NCI-H510A treated with DMSO at 0.1 percent for 48 hours (cell line): ENCODE results near the gene MACROD1.

Source experiments
- DNase-seq: peaks from one replicate; lab custom pipeline; 2025; lab: John Stamatoyannopoulos, UW

The MACROD1 gene

DNA sequence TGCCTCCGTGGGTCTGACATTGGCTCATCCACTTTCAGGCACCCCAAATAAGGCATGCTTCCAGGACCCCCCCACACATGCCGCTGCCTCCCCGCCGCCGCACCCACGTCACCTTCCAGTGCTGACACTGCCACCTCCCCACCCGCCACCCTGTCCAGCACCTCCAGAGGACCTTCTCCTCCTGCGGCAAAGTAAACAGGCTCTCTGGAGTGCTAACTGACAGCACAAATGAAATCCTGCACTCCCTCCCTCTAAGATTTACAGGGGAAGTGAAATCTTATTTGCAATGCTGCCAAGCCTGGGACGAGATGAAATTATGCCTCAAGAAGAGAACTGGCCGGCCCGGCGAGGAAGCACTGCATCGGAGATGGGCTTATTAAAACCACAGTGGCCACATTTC lies 35.3 kb downstream of the MACROD1 start:
- peak; percentile 60 for DNase-seq

DNA sequence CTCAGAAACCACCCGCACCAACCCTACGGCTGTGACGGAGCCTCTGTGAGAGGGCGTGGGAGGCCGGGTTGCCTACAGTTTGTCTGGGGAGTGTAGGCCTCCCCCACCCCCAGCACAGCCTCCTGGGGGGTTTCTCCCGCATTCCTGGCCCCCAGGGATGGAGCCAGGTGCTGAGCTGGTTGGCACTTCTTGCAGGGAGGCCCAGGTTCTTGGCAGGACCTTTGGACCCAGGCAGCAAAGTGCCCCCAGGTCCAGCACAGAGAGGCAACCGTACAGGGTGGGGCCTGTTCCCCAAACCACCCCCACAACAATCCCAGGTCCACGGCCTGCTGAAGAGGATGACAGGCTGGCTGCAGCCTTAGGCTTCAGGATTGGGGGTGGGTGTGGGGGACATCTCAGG lies 36.5 kb downstream of the MACROD1 start:
- DNase-seq = no peak

DNA sequence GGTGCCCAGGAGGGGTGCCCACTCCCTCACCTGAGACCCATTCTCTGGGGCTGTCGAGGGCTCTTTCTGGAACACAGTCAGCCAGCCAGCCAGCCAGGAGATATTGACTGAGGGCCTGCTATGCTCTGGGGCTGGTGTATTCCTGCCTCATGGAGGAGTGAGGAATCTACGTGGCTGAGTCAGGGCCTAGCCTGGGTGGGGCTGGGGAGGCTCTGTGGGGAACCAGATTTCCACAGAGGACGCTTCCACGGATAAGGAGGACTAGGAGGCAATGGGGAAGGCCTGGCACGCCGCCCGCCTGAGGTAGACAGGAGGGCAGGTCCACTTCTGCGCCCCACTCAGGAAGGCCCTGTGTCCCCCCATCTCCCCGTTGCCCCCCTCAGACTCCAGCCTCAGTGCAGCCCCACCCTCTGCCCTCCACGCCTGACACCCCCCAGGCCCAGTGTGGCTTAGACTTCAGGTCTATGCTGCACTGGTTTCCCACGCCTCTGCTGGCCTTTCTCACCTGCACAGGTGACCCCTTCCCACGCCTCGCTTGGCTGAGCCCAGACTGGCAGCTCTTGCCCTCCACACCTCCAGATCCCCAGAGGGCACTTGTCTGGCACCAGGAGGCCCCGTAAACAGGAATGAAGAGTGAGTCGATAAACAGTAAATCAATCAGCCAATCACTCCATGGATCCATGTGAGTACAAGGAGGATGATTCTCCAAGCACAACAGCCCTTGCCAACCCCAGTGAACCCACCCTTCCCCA lies 37.5 kb downstream of the MACROD1 start:
- no peak for DNase-seq

DNA sequence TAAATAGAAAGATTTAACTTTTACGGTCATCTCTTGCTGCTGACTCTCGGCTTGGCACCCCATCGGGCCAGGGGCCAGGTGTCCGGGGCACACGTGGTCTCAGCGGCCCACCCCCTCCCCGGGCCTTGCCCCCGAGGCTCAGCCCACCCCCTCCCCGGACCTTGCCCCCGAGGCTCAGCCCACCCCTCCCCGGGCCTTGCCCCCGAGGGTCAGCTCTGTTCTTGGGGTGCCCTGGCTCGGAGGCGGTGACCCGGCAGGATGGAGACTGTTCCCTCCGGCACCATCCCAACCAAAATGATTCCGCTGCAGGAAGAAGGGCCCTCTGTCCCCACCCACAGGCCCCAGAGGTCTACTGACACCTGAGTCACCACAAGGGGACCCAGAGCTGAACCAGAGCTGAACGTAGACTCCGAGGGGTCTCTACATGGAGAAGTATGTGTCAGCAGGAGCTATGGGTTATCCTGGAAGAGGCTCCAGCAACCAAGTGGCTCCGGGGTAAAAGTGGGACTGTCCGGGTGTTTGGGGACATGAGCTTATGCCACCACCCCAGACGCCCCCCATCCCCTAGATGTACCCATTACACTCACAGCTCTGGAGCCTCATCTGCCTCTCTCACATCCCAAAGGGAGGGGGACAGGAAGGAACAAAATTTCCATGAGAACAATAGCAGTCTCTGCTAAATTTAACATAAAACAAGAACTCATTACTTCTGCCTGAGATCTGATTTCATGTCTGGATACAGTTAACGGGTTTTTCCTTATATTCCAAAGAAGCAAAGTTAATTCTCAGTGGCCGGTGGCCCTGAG lies 38.4 kb downstream of the MACROD1 start:
- DNase-seq = no peak

DNA sequence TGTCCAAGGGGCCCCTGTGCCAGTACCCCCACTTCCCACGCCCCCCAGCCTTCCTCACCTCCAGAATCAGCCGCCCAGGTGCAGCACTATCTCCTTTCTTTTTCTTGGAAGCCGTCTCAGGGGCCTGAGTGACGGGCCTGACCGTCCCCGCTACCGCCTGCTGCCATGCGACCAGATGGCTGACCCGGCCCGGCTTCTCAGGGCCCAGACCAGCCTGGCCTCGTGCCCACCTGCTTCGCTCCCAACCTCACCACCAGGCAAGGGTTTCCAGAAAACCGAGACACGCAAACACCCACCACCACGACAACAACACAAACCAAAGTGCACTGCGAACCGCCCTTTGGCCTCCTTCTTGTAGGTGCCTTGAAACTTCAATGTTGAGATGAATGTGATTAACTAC lies 39.1 kb downstream of the MACROD1 start:
- DNase-seq = no peak

DNA sequence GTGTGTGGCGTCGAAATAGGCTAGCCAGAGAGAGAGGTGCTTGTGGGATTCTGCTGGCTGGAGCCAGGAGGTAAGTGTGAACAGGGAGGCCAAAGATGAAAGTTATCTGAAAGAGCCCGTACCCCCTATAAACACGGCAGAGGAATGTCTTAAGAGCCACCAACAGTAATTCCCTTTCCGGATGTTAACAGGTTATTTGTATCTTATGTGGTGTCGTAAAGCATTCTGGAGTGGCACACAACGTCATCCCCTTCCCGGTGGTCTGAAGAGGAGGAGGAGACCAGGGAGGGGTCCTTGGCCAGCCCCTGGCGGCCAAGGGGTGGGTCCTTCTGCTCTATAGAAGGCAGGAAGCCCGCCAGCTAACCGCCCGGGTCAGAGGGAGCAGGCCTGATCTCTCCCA lies 39.5 kb downstream of the MACROD1 start:
- no peak for DNase-seq

DNA sequence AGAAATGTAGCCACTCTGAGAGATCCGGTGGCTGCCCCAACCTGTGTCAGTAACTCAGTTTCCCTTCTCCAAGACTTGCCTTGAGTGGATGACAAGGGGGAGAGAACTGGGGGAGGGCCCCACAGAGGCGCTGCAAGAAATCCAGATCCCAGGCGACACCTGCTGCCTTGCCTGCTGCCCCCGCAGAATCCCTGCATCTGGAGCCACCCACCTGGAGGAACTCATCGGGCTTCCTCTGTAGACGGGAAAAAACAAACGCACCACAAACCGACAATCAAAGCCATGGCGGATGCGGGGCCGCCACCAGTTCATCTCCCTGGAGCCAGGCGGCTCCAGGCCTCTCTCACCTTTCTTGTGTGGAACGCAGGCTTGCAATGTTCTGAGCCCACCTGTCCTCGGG lies 40.2 kb downstream of the MACROD1 start:
- DNase-seq = no peak

DNA sequence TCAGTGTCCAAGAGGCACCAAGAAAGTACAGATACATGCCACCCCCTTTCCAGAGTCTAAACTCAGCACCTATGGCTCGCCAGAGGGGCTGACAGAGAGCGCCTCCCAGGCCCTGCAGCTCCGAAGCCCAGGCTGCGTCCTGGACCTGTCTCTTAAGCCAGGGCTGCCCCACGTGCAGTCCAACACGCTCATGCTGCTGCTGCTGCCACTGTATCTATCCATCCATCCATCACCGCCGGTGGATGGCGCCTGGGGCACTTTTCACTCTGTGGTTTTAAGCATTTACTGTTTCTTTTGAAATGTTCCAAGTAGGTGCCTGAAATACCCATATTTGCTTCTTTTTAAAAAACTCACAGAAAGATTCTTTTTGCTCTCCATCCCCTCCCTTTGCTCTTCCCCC lies 41.8 kb downstream of the MACROD1 start:
- no peak for DNase-seq

DNA sequence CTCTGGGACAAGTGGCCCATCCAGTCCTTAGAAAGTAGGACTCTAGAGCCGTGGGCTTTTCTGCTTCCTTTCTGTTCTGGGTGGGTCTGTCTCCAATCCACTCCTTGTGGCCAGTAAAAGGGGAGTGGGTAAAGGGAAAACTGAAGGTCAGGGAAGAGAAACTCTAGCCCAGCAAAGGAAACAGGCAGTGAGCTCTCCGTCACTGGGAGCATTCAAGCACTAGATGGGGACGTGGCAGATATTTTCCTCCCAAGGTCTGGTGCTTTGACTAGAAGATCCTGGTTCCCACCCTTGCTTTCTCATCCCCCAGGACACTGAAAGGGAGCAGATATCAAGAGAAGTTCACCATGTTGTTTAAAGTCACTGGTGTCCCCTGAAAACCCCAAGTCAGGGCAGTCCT lies 42.2 kb downstream of the MACROD1 start:
- no peak for DNase-seq

DNA sequence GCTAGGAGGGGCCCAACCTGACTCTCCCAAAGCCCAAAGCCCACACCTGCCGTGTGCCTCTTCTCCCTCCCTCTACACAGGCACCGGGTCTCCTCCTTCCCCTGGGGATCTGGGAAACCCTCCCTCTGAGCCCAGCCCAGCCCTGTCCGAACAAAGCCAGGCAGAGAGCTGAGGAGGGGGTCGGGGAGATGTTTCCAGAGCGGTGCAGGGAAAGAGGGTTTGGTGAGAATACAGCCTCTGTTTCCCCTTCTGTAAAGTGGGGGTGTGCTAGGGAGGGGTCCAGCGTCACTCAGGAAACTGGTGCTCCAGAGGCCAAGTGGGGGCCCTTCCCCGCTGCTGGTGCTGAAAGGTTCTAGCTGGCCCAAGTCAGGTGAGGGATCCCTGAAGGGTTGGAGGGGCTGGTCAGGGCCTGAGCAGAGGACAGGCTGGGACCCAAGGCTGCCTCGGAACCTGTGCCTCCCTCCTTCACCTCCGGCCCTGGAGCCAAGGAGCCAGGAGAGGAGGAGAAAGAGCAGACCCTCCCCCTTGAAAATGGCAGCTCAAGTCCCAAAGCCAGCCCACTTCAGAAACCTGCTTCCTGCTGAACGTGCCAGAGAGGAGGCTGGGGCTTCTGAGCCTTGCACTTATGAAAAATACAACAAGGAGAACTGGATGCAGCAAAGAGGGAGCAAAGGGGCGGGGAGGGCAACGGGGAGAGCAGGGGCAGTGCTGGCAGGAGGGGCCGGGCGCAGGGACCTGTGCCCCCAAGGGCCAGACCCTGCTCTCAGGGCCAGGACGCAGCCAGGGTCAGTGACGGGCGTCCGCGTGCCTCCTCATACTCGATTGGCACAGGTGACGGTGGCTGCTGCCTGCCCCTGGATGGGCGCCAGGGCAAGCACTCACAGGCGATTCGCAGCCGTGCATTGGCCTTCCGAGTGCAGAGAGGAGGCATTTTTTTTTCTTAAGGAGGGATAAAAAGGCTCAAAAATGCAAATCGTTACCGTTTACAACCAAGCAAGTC lies 43.2 kb downstream of the MACROD1 start:
- DNase-seq = peak; percentile 79

DNA sequence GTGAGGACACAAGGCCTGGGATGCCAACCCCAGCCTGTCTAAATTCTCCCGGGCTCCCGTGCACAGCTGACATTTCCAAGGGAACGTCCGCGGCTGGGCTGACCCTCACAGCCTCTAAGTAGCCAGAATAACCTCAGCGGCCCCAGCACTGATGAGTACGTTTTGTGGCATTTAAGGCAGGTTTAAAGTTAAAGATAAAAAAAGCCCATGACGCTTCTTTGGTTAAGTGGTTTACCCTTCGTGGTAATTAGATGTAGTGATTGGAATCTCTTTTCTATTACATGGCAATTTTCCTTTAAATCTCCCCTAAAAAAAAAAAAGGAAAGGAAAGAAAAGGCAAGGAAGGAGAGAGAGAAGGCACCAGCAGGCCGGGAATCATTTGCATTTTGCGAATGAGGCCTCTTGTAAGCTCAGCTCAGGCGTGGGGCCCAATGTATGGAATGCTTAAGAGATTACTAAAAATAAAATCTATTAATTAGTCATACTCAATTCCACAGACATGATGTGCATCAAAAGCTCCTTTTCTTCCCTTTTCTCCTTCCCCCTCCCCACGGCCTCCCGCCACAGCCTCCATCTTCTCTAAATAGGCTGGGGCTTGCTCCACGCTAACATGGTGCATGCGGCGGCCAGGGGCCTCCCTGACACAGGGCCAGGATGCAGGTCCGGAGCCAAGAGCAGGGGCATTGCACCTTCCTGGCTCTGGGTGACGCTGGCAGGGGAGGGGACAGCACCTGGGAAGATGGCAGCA lies 44.1 kb downstream of the MACROD1 start:
- peak; percentile 39 for DNase-seq

DNA sequence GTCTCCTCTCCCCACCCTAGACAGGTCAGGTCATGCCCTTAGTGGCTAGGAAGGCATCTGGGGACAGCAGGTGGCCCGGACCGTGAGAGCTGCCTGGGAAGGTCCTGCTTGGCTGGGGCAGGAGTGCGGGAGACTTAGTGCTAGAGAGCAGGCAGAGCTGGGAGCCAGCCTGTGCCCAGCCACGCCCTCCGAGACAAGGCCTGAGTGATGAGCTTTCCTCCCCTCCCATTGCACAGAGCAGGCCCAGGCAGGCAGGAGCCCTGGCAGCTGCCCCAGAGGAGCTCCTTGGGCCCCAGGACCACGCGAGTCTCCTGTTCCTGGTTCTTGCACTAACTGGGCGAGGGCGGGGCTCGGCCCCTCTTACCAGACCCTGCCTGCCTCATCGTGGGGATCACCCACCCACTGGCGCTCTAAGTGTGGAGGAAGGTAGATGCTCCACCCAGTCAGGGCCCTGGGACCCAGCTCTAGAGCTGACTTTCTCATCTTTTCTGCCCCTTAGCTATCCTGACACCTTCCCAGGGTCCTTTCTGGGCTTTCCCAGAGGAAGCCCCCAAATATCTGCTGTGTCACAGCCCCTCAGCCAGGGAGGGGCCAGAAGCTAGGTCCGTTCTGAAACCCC lies 44.9 kb downstream of the MACROD1 start:
- peak; percentile 89 for DNase-seq

DNA sequence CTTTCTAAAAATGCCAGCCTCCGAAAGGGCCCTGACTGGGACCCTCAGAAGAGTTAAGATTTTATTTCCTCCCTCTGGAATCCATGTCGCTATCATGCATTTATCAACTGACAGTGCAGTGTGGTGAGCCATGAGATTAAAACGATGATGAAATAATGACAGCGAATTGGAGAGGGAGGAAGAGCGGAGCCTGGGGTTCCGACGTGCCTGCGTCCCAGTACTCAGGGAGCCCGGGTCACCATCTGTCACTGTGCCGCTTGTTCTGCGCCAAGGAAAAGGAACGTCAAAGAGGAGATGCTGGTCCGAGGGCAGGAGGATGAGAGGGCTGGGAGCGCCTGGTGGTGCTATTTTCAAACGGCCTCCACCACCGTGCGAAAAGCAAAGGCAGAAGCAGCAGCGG lies 46.2 kb downstream of the MACROD1 start:
- DNase-seq = no peak

DNA sequence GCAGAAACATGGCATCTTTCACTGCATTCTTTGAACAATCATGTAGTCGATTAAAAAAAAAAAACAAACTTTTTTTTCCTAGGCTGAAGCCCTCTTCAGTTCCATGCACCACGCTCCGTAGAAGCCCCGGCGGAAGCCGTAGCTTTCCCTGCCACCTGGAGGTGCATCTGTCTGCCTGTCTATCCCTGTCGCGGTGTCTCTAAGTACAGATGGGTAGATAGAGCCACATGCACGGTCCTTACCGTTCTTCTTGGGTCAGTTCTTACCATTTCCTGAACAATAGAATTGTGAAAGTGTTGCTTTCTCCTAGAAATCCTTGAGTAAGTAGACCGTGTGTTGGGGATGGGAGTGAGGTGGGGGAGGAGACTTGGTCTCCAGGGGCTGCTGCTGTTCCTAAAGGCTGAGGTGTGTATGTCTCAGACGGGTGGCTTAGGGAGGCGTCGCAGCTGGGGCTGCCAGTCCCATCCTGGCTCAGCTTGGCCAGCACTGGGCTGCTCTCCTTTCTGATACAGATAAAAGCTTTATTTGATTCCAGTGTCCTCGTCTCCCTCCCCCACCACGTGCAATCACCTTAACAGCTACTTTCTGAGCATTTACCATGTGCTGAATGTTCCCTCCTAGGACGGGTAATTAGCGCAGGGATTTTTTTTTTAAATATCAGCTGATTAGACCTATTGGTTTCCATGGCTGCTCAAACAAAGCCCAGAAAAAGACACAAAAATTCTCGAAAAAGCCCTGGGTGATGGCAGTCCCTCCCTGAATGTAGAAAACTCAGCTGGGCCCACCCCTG lies 46.8 kb downstream of the MACROD1 start:
- DNase-seq = no peak

DNA sequence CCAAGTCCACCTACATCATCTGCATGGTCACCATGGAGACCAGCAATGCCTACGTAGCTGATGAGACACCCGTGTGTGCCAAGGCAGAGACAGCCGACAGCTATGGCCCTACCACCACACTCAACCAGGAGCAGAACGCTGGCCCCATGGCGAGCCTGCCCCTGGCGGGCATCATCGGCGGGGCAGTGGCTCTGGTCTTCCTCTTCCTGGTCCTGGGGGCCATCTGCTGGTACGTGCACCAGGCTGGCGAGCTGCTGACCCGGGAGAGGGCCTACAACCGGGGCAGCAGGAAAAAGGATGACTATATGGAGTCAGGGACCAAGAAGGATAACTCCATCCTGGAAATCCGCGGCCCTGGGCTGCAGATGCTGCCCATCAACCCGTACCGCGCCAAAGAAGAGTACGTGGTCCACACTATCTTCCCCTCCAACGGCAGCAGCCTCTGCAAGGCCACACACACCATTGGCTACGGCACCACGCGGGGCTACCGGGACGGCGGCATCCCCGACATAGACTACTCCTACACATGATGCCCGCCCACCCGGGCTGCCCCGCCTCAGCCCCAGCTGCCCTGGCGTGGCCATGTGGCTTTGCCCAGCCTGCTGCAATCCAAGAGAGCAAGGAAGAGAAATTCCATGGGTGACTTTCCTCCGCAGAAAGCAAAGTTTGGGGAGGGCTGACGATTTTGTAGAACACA lies 48.0 kb downstream of the MACROD1 start:
- no peak for DNase-seq

DNA sequence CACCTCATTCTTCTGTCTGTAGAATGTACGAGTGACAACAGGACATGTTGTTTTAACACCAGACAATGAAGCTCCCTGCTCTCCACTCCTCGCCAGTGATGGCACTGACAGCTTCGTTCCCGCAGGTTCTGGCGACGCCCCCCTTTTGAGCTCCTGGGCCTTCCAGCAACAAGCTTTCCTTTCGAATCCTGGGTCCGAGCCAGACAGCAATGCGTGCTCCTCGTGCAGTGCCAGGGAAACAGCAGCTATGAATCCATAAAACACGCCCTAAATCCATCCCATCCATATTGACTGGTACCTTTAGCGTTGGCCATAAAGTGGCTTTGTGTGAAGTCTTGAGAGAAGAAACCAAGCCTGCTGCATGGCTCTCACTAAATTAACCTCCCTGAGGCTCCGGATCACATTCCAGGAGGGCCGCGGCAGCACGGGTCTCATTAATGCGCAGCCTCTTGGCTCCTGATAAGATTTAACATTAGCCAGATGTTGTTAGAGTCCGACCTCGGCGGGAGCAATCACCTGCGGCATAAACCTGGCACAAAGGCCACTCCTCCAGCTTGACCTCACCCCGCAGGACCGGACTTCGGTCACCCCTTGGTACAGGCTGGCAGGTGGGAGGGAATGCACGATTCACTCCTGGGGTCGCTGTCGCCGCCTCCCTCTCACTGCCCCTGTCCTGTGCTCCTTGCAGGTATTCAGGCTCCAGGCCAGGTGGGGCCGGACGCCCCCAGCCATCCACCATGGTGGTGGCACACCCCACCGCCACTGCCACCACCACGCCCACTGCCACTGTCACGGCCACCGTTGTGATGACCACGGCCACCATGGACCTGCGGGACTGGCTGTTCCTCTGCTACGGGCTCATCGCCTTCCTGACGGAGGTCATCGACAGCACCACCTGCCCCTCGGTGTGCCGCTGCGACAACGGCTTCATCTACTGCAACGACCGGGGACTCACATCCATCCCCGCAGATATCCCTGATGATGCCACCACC lies 50.1 kb downstream of the MACROD1 start:
- no peak for DNase-seq

DNA sequence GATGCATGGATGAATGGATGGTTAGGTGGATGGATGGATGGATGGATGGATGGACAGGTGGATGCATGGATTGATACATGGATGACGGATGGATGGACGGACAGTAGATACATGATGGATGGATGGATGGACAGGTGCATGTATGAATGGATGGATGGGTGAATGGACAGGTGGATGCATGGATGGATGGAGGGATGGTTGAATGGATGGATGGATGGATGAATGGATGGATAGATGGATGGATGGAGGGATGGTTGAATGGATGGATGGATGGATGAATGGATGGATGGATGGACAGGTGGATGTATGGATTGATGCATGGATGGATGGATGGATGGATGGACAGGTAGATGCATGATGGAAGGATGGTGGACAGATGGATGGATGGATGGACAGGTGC lies 51.7 kb downstream of the MACROD1 start:
- no peak for DNase-seq

DNA sequence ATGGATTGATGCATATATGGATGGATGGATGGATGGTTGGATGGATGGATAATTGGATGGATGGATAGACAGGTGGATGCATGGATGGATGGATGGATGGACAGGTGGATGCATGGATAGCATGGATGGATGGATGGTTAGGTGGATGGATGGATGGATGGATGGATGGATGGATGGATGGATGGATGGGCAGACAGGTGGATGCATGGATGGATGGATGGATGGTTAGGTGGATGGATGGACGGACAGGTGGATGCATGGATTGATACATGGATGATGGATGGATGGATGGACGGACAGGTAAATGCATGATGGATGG lies 52.5 kb downstream of the MACROD1 start:
- DNase-seq = no peak
